Measurements from ENCODE around the gene MADCAM1. TPM values are rescaled to one million over a fixed set of nuclear protein-coding genes. Genes with fewer than 3 reads are reported as not detected.

Gene MADCAM1
- total RNA-seq, 4 donors from 2014 or later: 0.56 to 3.1 TPM; not detected in 2

DNA sequence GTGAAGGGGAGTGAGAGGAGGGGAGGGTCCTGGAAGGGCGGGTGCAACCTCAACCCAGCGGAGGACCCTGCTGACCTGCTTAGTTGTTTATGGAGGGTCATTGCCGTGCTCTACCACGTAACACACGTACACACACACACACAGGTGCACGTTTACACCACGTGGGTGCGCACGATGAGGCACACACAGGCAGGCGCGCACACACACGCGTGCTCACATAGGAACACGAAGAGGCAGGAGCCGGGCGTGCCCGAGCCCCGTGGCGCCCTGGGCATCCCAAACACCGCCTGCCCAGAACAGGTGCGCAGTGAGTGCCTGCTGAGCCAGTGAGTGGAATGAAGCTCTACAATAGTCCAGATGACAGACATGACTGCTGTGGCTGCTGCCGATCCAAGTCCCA lies 11.2 kb upstream of the MADCAM1 start:
- WGBS, 2 donors: 71 to 86% methylated on average over 5 to 21 of the region's 22 CpGs
- DNase-seq: no peak
- Histone ChIP-seq H3K27ac (no peak overlapping the region), H3K27me3 (no peaks in the 10 kb centered on the region), H3K4me3 (replicated peaks in 1 of 3) (no peak overlapping the region), H3K36me3 (no peaks in the 10 kb centered on the region), H3K4me1 (peaks cover 6 to 7% of the 10 kb centered on the region in 2 donors), H3K9me3 (no peaks in the 10 kb centered on the region)
- intact Hi-C loops (cut with DNase I): no loop called here
- TF ChIP-seq POLR2A (IDR thresholded peaks at IDR 0.05): no peak
- TF ChIP-seq, protein P1, sequence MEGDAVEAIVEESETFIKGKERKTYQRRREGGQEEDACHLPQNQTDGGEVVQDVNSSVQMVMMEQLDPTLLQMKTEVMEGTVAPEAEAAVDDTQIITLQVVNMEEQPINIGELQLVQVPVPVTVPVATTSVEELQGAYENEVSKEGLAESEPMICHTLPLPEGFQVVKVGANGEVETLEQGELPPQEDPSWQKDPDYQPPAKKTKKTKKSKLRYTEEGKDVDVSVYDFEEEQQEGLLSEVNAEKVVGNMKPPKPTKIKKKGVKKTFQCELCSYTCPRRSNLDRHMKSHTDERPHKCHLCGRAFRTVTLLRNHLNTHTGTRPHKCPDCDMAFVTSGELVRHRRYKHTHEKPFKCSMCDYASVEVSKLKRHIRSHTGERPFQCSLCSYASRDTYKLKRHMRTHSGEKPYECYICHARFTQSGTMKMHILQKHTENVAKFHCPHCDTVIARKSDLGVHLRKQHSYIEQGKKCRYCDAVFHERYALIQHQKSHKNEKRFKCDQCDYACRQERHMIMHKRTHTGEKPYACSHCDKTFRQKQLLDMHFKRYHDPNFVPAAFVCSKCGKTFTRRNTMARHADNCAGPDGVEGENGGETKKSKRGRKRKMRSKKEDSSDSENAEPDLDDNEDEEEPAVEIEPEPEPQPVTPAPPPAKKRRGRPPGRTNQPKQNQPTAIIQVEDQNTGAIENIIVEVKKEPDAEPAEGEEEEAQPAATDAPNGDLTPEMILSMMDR (IDR thresholded peaks at IDR 0.05): no peak

DNA sequence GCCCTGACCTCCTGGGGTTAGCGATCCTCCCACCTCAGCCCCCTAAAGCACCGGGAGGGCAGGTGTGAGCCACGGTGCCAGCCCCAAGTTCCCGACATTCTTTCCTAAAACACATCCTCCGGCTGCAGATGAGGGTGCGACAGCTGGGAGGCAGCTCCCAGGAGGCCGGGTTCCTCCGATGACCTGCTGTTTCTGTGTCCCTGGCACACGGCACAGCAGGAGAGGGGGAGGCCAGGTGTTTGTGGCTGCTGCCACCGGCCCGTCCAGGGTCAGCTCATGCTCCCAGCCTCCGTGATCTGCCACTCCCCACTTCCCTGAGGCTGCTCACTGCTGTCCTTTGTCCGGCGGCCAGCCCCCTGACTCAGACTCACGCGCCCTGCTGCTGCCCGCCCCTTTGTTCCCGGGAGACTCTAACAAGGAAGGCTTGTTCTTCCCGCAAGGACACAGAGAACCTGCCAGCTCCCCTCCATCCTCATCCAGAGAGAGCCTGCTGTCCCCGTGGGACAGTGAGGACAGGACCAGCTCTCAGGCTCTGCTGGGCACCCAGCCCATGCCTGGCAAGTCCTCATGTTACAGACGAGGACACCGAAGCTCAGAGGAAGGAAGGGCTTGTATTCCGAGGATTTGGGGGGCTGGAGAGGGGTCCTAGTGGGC lies 10.6 kb upstream of the MADCAM1 start:
- intact Hi-C loops (cut with DNase I): no loop called here
- TF ChIP-seq, protein P1 (IDR thresholded peaks at IDR 0.05): no peak
- no peak for TF ChIP-seq POLR2A (IDR thresholded peaks at IDR 0.05)
- Histone ChIP-seq H3K27ac (no peak overlapping the region), H3K9me3 (no peaks in the 10 kb centered on the region), H3K27me3 (no peaks in the 10 kb centered on the region), H3K4me1 (peaks cover 6 to 7% of the 10 kb centered on the region in 2 donors), H3K36me3 (no peaks in the 10 kb centered on the region), H3K4me3 (replicated peaks in 1 of 3) (no peak overlapping the region)
- no peak for DNase-seq
- WGBS, 2 donors: 13 to 21% methylated on average over 13 to 22 of the region's 23 CpGs

DNA sequence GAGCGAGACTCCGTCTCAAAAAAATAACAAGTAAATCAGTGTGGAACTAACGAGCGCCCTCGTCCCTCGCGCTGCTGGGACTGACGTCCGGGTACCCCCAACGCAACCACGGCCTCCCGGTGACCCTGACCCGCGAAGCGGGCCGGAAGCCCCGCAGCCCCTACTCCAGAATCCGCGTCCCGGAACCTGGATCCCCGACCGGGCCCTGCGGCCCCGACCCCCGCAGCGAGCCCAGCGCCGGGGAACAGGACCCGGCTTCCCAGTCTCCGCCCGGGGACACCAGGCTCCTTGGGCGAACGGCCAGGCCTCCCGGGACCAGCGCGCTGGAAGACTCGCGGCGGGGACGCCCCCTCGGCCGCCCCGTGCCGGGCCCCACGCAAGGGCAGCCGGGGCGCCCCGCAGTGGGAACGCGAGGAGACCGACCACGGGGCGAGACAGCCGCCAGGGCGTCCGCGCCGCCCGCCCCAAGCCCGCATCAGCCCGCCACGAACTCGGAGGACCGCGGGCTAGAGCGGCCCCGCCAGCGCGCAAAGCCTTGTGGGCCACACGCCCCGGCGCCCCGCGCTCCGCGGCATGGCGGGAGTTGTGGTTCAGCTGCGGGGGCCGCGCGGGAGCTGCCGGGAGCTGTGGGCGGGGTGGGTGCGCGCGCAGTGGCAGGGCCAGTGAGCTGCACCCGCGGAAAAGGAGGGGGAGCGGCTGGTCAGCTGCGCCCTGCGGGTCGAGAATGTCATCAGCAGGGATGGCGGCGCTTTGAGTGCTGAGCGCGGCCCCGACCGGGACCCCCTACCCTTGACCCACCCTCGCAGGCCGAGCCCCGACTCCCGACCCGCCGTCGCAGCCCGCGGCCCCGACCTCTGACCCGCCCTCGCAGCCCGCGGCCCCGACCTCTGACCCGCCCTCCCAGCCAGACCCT lies 7.5 kb upstream of the MADCAM1 start:
- DNase-seq: peak; percentile 95 to 97
- H3K27ac ChIP-seq: peak overlapping the region; percentile 73 to 95 (median 76)
- intact Hi-C loops (cut with DNase I): no loop called here
- H3K9me3 ChIP-seq: no peaks in the 10 kb centered on the region
- peak overlapping the region; percentile 53 to 97 (median 59) for H3K4me3 ChIP-seq (replicated peaks in 1 of 3)
- peak in 1 of 2 donors; percentile 87 for TF ChIP-seq POLR2A (IDR thresholded peaks at IDR 0.05)
- TF ChIP-seq, protein P1 (IDR thresholded peaks at IDR 0.05): peak in 1 of 6 experiments; percentile 24
- H3K36me3 ChIP-seq: no peaks in the 10 kb centered on the region
- H3K27me3 ChIP-seq: no peaks in the 10 kb centered on the region
- WGBS, 2 donors: 2% methylated on average over 8 to 43 of the region's 114 CpGs
- peaks cover 6 to 7% of the 10 kb centered on the region in 2 donors for H3K4me1 ChIP-seq

DNA sequence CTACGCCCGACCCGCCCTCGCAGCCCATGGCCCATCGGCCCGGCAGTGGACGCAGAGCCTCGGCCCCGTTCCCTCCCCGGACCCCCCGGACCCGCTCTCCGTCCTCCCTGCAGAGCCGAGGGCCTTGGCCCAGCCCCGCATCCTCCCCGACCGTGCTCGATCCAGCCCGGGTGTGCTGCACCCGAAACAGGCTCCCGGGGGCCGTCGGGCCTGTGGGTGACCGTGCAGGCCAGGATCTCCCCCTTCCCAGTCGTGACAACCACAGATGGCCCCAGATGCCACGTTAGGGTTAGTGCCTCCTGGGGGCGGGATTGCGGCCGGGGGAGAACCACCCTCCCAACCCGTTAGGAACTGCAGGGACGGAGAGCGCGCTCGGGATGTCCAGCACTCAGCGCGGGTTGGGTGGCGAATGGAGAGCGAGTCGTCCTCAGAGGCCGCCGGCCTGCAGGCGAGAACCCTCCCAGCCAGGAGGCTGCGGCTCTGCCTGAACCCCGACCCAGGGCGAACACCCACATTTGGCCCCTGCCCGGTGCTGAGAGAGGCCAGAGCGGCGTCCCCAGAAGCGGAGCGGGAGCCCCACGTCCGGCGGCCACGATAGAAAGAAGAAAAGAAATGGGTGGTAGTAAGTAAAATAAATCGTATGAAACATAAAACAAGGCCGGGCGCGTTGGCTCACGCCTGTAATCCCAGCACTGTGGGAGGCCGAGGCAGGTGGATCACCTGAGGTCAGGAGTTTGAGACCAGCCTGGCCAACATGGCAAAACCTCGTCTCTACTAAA lies 6.7 kb upstream of the MADCAM1 start:
- 36 to 37% methylated on average over 31 to 34 of the region's 61 CpGs for WGBS, 2 donors
- Histone ChIP-seq H3K4me1 (peaks cover 6 to 7% of the 10 kb centered on the region in 2 donors), H3K27ac (peak overlapping the region; percentile 64 to 76 (median 70)), H3K9me3 (no peaks in the 10 kb centered on the region), H3K27me3 (no peaks in the 10 kb centered on the region), H3K36me3 (no peaks in the 10 kb centered on the region), H3K4me3 (replicated peaks in 1 of 3) (peak overlapping the region; percentile 53 to 97 (median 59))
- intact Hi-C loops (cut with DNase I): no loop called here
- no peak for TF ChIP-seq POLR2A (IDR thresholded peaks at IDR 0.05)
- TF ChIP-seq, protein P1 (IDR thresholded peaks at IDR 0.05): no peak
- DNase-seq: peak in 1 of 2 donors; percentile 32

Measured in thyroid gland (tissue), 4 donors.